Aortic smooth muscle cell (primary cell): ENCODE results near the gene MED13L. TPM values are rescaled to one million over a fixed set of nuclear protein-coding genes. Genes with fewer than 3 reads are reported as not detected.

Experiments
- total RNA-seq: library from RNA; depleted of rRNA; stranded (reverse); fragments of >200 nt; gene quantifications from 2 replicates; pipeline ENCODE4 v1.2.3, GENCODE V29; 2014

The MED13L gene
- 56.5 and 85.4 TPM in 2 replicates for total RNA-seq

GRCh38 chr12:116277467-116278278 is at the start of gene MED13L:
MED13L (minus strand) TSS chr12:116277693; CDS start chr12:116277131, 562 bp downstream.

